GM19023 (cell line): ENCODE results near the gene LIMK1.

Source experiments
- ATAC-seq: cut with Tn5 transposase; IDR thresholded peaks from one replicate; pipeline ENCODE4 v1.9.1; 2021; ENCODE audit warnings: mild to moderate bottlenecking, moderate library complexity; ENCODE audit not compliant: unreplicated experiment

The LIMK1 gene

DNA sequence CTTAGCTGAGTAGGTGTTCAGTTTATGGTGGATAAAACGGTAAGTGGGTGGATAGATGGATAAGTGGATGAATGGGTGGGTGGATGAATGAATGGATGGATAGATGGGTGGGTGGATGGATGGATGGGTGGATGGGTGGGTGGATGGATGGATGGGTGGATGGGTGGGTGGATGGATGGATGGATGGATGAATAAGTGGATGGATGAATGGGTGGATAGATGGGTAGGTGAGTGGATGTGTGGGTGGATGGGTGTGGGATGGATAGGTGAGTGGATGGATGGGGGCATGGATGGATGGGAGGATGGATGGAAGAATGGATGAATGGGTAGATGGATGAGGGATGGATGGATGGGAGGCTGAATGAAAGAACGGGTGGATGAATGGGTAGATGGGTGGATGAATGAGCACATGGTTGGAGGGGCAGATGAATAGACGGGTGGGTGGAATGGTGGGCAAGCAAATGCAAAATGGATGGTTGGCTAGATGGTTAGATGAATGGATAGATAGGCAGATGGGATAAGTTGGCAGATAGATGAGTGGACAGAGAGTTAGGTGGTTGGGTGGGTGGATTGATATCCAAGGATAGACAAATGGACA, 29.9 kb upstream of the LIMK1 start:
- no peak for ATAC-seq

GRCh38 chr7:74056096-74056915, 27.3 kb upstream of the LIMK1 start:
- no peak for ATAC-seq

GRCh38 chr7:74057216-74057925, 26.2 kb upstream of the LIMK1 start:
- no peak for ATAC-seq

GRCh38 chr7:74057987-74058386, 25.6 kb upstream of the LIMK1 start:
- ATAC-seq = no peak

DNA sequence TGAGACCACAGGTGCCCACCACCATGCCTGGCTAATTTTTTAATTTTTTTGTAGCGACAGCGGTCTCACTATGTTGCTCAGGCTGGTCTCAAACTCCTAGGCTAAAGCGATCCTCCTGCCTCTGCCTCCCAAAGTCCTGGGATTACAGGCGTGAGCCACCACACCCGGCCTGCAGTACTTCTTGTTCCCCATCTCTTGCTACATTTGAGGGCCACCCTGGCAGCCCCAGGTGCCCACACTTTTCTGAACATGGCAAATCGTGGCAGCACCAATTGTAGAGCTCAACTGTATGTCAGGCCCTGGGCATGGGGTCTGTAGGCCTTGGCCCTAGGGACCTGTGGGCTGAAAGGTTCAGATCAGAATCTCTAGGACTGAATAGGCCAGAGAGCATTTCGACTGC, 25.1 kb upstream of the LIMK1 start:
- ATAC-seq = no peak

DNA sequence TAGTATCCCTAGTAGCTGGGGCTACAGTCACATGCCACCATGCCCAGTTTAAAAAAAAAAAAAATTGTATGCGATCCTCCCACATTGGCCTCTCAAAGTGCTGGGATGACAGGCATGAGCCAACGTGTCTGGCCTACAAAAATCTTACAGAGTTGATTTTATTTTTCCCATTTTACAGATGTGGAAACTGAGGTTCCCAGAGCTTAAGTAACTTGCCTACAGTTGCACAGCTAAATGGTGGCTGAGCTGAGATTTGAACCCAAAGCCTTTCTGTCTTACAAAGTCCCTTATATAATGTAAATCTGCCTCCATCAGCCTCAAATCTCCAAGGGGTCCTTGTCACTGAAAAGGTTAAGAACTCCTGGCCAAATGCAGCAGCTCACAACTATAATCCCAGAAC, 24.6 kb upstream of the LIMK1 start:
- no peak for ATAC-seq

DNA sequence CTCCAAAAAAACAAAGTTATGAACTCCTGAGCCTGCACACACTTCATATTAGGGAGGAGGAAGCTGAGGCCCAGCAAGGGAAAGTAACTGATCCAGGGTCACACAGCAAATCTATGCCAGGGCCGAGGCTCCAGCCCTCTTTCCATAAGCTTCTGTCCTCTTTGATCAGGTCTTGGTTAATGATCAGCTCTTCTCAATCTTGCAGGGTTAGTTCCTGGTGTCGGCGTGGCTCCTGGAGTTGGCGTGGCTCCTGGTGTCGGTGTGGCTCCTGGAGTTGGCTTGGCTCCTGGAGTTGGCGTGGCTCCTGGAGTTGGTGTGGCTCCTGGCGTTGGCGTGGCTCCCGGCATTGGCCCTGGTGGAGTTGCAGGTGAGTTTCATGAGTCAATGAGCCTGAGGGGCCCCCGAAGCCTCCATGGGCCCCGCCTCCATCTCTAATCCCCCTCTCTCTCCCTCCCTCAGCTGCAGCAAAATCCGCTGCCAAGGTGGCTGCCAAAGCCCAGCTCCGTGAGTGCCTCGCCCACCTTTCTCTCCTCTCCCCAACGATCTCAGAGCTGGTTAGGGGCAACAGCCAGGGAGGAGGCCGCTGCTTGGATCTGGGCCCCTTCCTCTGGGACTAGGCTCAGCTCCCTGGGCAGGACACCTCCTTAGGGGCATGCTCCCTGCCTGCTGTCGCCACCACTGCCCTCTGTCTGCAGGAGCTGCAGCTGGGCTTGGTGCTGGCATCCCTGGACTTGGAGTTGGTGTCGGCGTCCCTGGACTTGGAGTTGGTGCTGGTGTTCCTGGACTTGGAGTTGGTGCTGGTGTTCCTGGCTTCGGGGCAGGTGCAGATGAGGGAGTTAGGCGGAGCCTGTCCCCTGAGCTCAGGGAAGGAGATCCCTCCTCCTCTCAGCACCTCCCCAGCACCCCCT, 23.7 kb upstream of the LIMK1 start:
- ATAC-seq = no peak

- ATAC-seq = no peak
Observed at GRCh38 chr7:74061840-74062539, 21.6 kb upstream of the LIMK1 start.

DNA sequence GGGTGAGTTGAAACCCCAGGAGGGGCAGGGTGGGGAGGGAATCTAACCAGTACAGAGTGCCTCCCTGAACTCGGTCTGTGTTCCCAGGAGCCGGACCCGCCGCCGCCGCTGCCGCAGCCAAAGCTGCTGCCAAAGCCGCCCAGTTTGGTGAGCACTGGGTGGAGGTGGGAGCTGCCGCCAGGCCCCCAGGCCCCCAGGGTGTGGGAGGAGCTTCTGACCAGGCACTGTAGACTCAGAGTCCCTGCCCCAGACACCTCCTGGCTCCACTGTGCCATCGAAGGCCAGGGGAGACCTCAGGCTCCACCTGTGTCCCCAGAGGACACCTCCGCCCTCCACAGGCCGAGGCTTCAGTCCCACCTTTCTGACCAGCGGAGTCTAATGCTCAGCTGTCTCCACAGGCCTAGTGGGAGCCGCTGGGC, 20.4 kb upstream of the LIMK1 start:
- no peak for ATAC-seq

- ATAC-seq = no peak
Observed at GRCh38 chr7:74063646-74064045, 20.0 kb upstream of the LIMK1 start.

GRCh38 chr7:74064696-74065095, 18.9 kb upstream of the LIMK1 start:
- ATAC-seq = no peak

GRCh38 chr7:74066626-74067025, 17.0 kb upstream of the LIMK1 start:
- no peak for ATAC-seq

DNA sequence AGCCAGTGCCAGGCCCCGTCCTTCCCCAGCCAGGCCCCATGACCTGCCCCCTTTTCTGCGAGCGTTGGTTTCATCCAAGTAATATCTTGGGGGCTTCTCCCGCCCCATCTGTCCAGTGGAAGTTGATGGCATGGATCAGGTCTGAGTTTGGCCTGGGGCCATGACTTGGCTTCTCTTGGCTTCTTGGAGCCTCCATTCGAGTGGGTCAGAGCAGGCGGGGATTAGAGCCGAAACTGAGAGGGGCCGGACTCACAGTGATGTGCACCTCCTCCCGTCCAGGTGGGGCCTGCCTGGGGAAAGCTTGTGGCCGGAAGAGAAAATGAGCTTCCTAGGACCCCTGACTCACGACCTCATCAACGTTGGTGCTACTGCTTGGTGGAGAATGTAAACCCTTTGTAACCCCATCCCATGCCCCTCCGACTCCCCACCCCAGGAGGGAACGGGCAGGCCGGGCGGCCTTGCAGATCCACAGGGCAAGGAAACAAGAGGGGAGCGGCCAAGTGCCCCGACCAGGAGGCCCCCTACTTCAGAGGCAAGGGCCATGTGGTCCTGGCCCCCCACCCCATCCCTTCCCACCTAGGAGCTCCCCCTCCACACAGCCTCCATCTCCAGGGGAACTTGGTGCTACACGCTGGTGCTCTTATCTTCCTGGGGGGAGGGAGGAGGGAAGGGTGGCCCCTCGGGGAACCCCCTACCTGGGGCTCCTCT, 15.1 kb upstream of the LIMK1 start:
- no peak for ATAC-seq

- ATAC-seq = no peak
Observed at GRCh38 chr7:74069086-74069541, 14.5 kb upstream of the LIMK1 start.

DNA sequence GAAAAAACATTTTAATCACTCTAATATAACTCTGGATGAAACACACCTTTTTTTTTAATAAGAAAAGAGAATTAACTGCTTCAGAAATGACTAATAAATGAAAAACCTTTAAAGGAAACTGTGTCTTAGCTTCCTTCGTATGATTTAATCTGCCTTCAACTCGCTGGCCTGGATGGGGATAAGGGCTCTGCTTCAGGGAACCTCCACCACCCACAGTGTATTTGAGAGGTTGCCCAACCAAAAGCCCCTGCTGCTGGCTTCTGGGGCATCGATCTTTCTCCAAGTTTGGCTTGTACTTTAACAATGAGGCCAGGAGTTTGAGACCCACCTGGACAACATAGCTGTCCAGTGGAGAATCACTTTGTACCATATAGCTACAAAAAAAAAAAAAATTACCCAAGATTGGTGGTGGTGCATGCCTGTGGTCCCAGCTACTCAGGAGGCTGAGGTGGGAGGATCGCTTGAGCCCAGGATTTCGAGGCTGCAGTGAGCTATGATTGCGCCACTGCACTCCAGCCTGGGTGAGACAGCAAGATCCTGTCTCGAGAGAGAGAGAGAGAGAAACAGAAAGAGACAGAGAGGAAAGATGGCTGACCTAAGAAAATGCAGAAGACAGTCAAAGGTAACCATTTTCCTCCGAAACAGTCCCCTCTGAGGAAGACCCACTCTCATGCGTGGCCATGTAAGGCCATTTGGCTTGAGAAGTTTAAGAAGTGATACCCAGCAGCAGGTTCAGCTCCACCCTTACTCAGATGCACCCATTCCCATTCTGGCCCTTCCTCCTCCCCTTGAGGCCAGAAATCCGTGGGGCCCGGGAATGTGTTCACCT, 13.6 kb upstream of the LIMK1 start:
- ATAC-seq = no peak

DNA sequence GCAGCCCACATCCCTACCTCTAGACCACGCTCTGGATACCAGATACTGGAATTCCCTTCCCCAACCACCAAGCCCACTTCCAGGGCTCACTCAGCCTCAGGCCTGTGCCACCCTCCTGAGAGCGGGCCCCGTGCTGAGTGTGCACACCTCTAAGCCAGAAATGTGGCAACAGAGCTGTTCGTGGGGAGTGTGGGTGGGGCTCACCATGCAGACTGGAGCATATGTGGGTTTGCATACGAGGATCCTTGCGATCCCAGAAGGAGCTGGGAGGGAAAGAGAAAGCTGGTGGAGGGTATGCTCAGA, 13.0 kb upstream of the LIMK1 start:
- no peak for ATAC-seq

DNA sequence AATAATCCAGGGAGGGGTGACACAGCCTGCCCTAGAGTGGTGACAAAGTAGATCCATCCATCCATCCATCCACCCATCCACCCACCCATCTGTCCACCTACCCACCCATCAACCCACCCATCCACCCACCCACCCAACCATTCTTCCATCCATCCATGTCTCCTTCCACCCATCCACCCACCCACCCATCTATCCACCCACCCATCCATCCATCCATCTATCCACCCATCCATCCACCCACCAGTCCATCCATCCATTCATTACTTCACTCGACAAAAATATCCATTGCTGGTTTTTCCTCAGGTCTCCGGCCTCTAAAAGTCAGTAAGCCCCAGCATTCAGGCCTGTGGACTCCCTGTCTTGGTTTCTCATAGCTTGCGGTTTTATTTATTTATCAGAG, 12.5 kb upstream of the LIMK1 start:
- ATAC-seq = no peak

DNA sequence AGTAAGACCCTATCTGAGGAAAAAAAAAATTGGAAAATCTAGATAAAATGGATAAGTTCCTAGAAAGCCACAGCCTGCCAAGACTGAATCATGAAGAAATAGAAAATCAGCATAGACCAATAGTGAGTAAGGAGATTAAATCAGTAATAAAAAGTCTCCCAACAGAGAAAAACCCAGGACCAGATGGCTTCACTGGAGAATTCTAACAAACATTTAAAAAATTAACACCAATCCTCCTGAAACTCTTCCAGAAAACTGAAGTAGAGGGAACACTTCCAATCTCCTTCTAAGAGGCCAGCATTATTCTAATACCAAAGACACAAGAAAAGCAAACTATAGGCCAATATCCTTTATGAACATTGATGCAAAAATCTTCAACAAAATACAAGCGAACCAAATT, 8.8 kb upstream of the LIMK1 start:
- no peak for ATAC-seq

GRCh38 chr7:74078461-74078860, 5.1 kb upstream of the LIMK1 start:
- ATAC-seq = no peak
